Activated naive CD4-positive, alpha-beta T cell treated with anti-CD3 and anti-CD28 coated beads, Interleukin-2, amount 50 U/mL, for 24 hours (primary cell): ENCODE data around the gene RMND5A.

Experiments used
- H3K27ac Mint-ChIP-seq: one replicate; pipeline ENCODE4 v1.8.0; 2021; ENCODE audit warnings: mild to moderate bottlenecking, mixed read lengths
- H3K27me3 Mint-ChIP-seq: one replicate; pipeline ENCODE4 v1.8.0; 2021; ENCODE audit warnings: mixed read lengths
- H3K36me3 Mint-ChIP-seq: one replicate; pipeline ENCODE4 v1.8.0; 2021; ENCODE audit warnings: mixed read lengths
- H3K4me1 Mint-ChIP-seq: one replicate; pipeline ENCODE4 v1.8.0; 2021; ENCODE audit warnings: mixed read lengths
- H3K4me3 Mint-ChIP-seq: one replicate; pipeline ENCODE4 v1.8.0; 2021; ENCODE audit warnings: mild to moderate bottlenecking, mixed read lengths
- H3K9me3 Mint-ChIP-seq: one replicate; pipeline ENCODE4 v1.8.0; 2021; ENCODE audit warnings: mixed read lengths

RMND5A gene

GRCh38 chr2:86744152-86744551, 24.1 kb downstream of the RMND5A start:
- Mint-ChIP-seq H3K27ac (no peak overlapping the region), H3K36me3 (peaks cover 9% of the 10 kb centered on the region), H3K27me3 (no peaks in the 10 kb centered on the region), H3K4me3 (no peak overlapping the region), H3K4me1 (peaks cover 53% of the 10 kb centered on the region), H3K9me3 (no peaks in the 10 kb centered on the region)

- Mint-ChIP-seq H3K4me1 (peaks cover 68% of the 10 kb centered on the region), H3K27me3 (no peaks in the 10 kb centered on the region), H3K9me3 (no peaks in the 10 kb centered on the region), H3K27ac (peak overlapping the region; percentile 47), H3K4me3 (no peak overlapping the region), H3K36me3 (peaks cover 20% of the 10 kb centered on the region)
Measured at GRCh38 chr2:86746939-86747338, 26.8 kb downstream of the RMND5A start.

GRCh38 chr2:86747711-86748639, 27.9 kb downstream of the RMND5A start:
- H3K36me3 Mint-ChIP-seq: peaks cover 22% of the 10 kb centered on the region
- H3K4me3 Mint-ChIP-seq: no peak overlapping the region
- peaks cover 61% of the 10 kb centered on the region for H3K4me1 Mint-ChIP-seq
- H3K9me3 Mint-ChIP-seq: no peaks in the 10 kb centered on the region
- H3K27me3 Mint-ChIP-seq: no peaks in the 10 kb centered on the region
- no peak overlapping the region for H3K27ac Mint-ChIP-seq

GRCh38 chr2:86750240-86750839, 30.2 kb downstream of the RMND5A start:
- no peaks in the 10 kb centered on the region for H3K27me3 Mint-ChIP-seq
- no peak overlapping the region for H3K27ac Mint-ChIP-seq
- H3K4me3 Mint-ChIP-seq: no peak overlapping the region
- H3K36me3 Mint-ChIP-seq: peaks cover 29% of the 10 kb centered on the region
- H3K9me3 Mint-ChIP-seq: no peaks in the 10 kb centered on the region
- H3K4me1 Mint-ChIP-seq: peaks cover 51% of the 10 kb centered on the region

- no peak overlapping the region for H3K27ac Mint-ChIP-seq
Measured at GRCh38 chr2:86751778-86752177, 31.7 kb downstream of the RMND5A start.

GRCh38 chr2:86752934-86753333, 32.8 kb downstream of the RMND5A start:
- peaks cover 32% of the 10 kb centered on the region for H3K4me1 Mint-ChIP-seq
- no peaks in the 10 kb centered on the region for H3K9me3 Mint-ChIP-seq
- H3K36me3 Mint-ChIP-seq: peaks cover 32% of the 10 kb centered on the region
- H3K27ac Mint-ChIP-seq: no peak overlapping the region
- no peak overlapping the region for H3K4me3 Mint-ChIP-seq
- no peaks in the 10 kb centered on the region for H3K27me3 Mint-ChIP-seq

More at GRCh38 chr2:86751778-86752177, 31.7 kb downstream of the RMND5A start:
- no peaks in the 10 kb centered on the region for H3K9me3 Mint-ChIP-seq
- H3K4me3 Mint-ChIP-seq: no peak overlapping the region
- peaks cover 35% of the 10 kb centered on the region for H3K36me3 Mint-ChIP-seq
- H3K4me1 Mint-ChIP-seq: peaks cover 36% of the 10 kb centered on the region
- H3K27me3 Mint-ChIP-seq: no peaks in the 10 kb centered on the region

- no peak overlapping the region for H3K4me3 Mint-ChIP-seq
- peaks cover 33% of the 10 kb centered on the region for H3K4me1 Mint-ChIP-seq
- peaks cover 32% of the 10 kb centered on the region for H3K36me3 Mint-ChIP-seq
- H3K27me3 Mint-ChIP-seq: no peaks in the 10 kb centered on the region
- H3K9me3 Mint-ChIP-seq: no peaks in the 10 kb centered on the region
- H3K27ac Mint-ChIP-seq: no peak overlapping the region
Measured at GRCh38 chr2:86753606-86754005, 33.5 kb downstream of the RMND5A start.

GRCh38 chr2:86758405-86758804, 38.3 kb downstream of the RMND5A start:
- peaks cover 13% of the 10 kb centered on the region for H3K36me3 Mint-ChIP-seq

GRCh38 chr2:86760371-86760770, 40.3 kb downstream of the RMND5A start:
- H3K36me3 Mint-ChIP-seq: peaks cover 10% of the 10 kb centered on the region
- no peak overlapping the region for H3K4me3 Mint-ChIP-seq
- H3K27me3 Mint-ChIP-seq: no peaks in the 10 kb centered on the region
- no peak overlapping the region for H3K27ac Mint-ChIP-seq
- H3K9me3 Mint-ChIP-seq: no peaks in the 10 kb centered on the region
- H3K4me1 Mint-ChIP-seq: peaks cover 39% of the 10 kb centered on the region

More at GRCh38 chr2:86758405-86758804, 38.3 kb downstream of the RMND5A start:
- Mint-ChIP-seq H3K4me1 (peaks cover 35% of the 10 kb centered on the region), H3K27me3 (no peaks in the 10 kb centered on the region), H3K4me3 (no peak overlapping the region), H3K27ac (no peak overlapping the region), H3K9me3 (no peaks in the 10 kb centered on the region)

GRCh38 chr2:86764661-86765309, 44.7 kb downstream of the RMND5A start:
- Mint-ChIP-seq H3K36me3 (peaks cover 4% of the 10 kb centered on the region), H3K27me3 (no peaks in the 10 kb centered on the region), H3K4me3 (no peak overlapping the region), H3K4me1 (peaks cover 21% of the 10 kb centered on the region), H3K9me3 (no peaks in the 10 kb centered on the region), H3K27ac (no peak overlapping the region)

- no peak overlapping the region for H3K27ac Mint-ChIP-seq
- H3K4me3 Mint-ChIP-seq: no peak overlapping the region
- no peaks in the 10 kb centered on the region for H3K9me3 Mint-ChIP-seq
- peaks cover 4% of the 10 kb centered on the region for H3K36me3 Mint-ChIP-seq
- H3K4me1 Mint-ChIP-seq: peaks cover 20% of the 10 kb centered on the region
- H3K27me3 Mint-ChIP-seq: no peaks in the 10 kb centered on the region
Measured at GRCh38 chr2:86765310-86765695, 45.2 kb downstream of the RMND5A start.

- H3K36me3 Mint-ChIP-seq: peaks cover 12% of the 10 kb centered on the region
- no peaks in the 10 kb centered on the region for H3K27me3 Mint-ChIP-seq
- no peak overlapping the region for H3K27ac Mint-ChIP-seq
- H3K4me3 Mint-ChIP-seq: no peak overlapping the region
- H3K9me3 Mint-ChIP-seq: no peaks in the 10 kb centered on the region
- H3K4me1 Mint-ChIP-seq: peaks cover 8% of the 10 kb centered on the region
Measured at GRCh38 chr2:86768189-86768949, 48.3 kb downstream of the RMND5A start.

GRCh38 chr2:86769838-86770237, 49.7 kb downstream of the RMND5A start:
- peaks cover 2% of the 10 kb centered on the region for H3K4me1 Mint-ChIP-seq
- H3K27me3 Mint-ChIP-seq: no peaks in the 10 kb centered on the region
- H3K9me3 Mint-ChIP-seq: no peaks in the 10 kb centered on the region
- H3K36me3 Mint-ChIP-seq: peaks cover 17% of the 10 kb centered on the region
- H3K27ac Mint-ChIP-seq: no peak overlapping the region
- no peak overlapping the region for H3K4me3 Mint-ChIP-seq

GRCh38 chr2:86770816-86771301, 50.8 kb downstream of the RMND5A start:
- no peaks in the 10 kb centered on the region for H3K9me3 Mint-ChIP-seq
- peaks cover 17% of the 10 kb centered on the region for H3K36me3 Mint-ChIP-seq
- no peak overlapping the region for H3K4me3 Mint-ChIP-seq
- H3K4me1 Mint-ChIP-seq: no peaks in the 10 kb centered on the region
- H3K27ac Mint-ChIP-seq: no peak overlapping the region
- no peaks in the 10 kb centered on the region for H3K27me3 Mint-ChIP-seq

GRCh38 chr2:86772611-86773010, 52.5 kb downstream of the RMND5A start:
- Mint-ChIP-seq H3K4me1 (no peaks in the 10 kb centered on the region), H3K27me3 (no peaks in the 10 kb centered on the region), H3K27ac (no peak overlapping the region), H3K9me3 (no peaks in the 10 kb centered on the region), H3K36me3 (peaks cover 17% of the 10 kb centered on the region), H3K4me3 (no peak overlapping the region)
